ENCODE data around the gene TMEM200C.

The TMEM200C gene

DNA sequence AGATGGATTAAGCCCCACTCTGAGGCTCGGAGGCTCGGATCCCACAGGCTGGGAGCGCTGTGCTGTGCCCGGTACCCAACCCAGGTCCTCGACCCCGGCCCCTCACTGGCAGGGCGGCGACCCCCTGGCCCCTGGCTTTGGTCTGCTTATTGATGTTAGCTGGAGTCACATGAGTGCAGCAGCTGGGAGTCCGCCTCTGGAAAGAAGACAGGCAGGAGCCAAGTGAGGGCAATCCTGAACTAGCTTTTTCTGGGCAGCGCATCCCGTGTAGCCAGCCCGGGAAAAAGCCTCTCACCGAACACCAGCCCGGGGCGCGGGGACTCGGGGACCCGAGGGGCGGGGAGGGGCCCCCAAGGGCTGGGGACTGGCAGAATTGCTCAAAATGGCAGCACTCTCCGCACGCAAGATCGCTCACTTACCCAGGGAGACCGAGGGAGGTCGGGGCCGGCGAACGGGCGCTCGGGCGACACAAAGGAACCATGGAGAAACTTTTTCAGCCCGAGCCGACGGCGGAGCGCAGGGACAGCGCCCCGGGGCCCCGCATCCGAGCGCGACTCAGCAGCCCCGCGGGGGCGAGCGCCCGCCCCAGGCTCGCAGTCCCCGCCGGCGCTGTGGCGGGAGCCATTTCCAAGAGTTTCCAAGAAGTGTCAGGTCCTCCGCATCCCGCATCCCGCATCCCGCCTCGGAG is 567 bp downstream of the TMEM200C start:
- FAIRE-seq (no peak), DNase-seq (ENCODE audit: insufficient read length, low spot score) (peak; percentile 39)
- no peak for TF ChIP-seq POU2F2 (IDR thresholded peaks at IDR 0.05; ENCODE audit: low read depth, low read length)
- TF ChIP-seq PAX5 (IDR thresholded peaks at IDR 0.05; ENCODE audit: insufficient read depth, low read length, severe bottlenecking) = no peak
- TF ChIP-seq SPI1 (IDR thresholded peaks at IDR 0.05; ENCODE audit: low read depth, low read length) = no peak
- no peak for TF ChIP-seq POLR2AphosphoS5 (IDR thresholded peaks at IDR 0.05; ENCODE audit: low read depth, low read length)
- no peak for TF ChIP-seq TAF1 (IDR thresholded peaks at IDR 0.05; ENCODE audit: low read depth, low read length)
- TF ChIP-seq POLR2A (IDR thresholded peaks at IDR 0.05; ENCODE audit: low read depth, low read length) = no peak

DNA sequence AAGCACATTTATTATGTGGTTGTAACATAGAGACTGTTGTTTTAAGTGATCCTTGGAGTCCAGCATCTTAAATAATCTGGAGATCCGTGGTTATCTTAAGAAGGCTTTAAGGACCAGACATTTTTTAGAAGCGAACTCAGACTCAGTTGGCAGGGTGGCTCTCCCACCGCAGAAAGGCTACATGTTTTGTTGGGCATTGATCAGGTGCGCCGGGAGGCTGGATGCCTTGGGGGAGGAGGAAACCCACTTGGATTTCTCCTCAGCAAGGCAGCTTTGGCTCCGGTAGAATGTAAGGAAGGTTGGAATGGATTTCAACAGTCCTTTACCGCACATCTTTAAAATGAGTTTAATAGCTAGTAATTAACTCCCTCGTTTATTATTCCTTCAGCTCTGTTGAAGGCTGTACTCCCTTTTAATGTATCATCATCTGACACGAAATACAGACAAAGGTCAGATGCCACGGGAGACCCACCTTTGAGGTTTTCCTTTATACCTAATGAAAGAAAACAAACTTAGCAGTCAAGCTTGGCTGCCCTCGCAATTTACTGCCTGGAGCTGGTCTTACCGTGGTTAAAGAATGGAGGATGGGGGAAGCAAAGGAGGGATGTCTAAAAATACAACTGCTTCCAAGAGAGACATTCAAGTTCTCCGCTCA is 1.2 kb downstream of the TMEM200C start:
- no peak for FAIRE-seq
- TF ChIP-seq POLR2A (IDR thresholded peaks at IDR 0.05; ENCODE audit: low read depth, low read length) (no peak), POU2F2 (IDR thresholded peaks at IDR 0.05; ENCODE audit: low read depth, low read length) (no peak), SPI1 (IDR thresholded peaks at IDR 0.05; ENCODE audit: low read depth, low read length) (no peak), TAF1 (IDR thresholded peaks at IDR 0.05; ENCODE audit: low read depth, low read length) (no peak), PAX5 (IDR thresholded peaks at IDR 0.05; ENCODE audit: insufficient read depth, low read length, severe bottlenecking) (no peak)

DNA sequence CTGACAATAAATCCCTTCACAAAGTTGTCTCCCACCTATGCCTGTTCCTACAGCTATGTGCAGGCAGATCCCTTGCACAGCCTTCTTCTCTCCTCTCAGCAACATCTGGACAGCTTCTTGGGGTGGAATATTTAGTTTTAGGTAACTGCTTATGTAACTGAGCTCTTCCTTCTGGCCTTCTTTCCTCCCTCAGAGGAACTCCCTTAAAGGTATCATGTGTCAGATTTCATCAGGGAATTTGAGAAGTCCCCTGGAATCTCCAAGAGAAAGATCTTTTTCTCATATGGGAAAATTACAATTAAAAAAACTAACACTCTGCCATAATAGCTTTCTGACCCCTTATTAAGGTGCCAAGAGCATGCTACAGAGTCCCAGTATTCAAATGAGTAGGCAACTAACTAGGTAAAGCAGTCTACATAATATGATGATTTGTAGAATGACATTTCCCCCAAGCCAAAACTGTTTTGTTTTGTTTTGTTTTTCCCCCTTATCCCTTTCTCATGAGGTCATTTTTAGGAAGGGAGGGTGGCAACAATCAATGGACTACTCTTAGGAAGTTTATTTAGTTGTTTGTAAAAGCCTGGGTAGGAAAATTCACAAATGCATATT is 2.4 kb downstream of the TMEM200C start:
- FAIRE-seq (no peak), DNase-seq (ENCODE audit: insufficient read length, low spot score) (no peak)
- TF ChIP-seq SPI1 (IDR thresholded peaks at IDR 0.05; ENCODE audit: low read depth, low read length) (no peak), POLR2AphosphoS5 (IDR thresholded peaks at IDR 0.05; ENCODE audit: low read depth, low read length) (no peak)

More for the DNA sequence above, 1.2 kb downstream of the TMEM200C start:
- no peak for DNase-seq (ENCODE audit: insufficient read length, low spot score)

DNA sequence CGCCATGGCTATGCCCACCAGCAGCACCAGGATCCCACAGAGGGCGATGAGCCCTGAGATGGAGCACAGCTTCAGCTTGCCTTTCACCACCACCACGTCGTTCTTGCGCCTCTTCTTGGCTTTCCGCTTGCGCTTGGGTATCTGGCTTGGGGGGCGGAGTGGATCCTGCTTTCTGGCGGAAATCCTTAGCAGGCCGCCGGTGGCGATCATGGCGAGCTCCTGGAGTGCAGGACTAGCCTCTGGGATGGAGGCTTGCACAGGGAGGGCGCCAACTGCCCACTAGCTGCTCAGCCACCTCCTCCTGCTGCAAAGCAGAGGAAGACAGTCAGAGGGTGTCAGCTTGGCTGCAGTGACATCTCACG is 3.5 kb downstream of the TMEM200C start:
- TF ChIP-seq POU2F2 (IDR thresholded peaks at IDR 0.05; ENCODE audit: low read depth, low read length) = no peak
- no peak for TF ChIP-seq POLR2A (IDR thresholded peaks at IDR 0.05; ENCODE audit: low read depth, low read length)
- TF ChIP-seq SPI1 (IDR thresholded peaks at IDR 0.05; ENCODE audit: low read depth, low read length) = no peak
- no peak for TF ChIP-seq PAX5 (IDR thresholded peaks at IDR 0.05; ENCODE audit: insufficient read depth, low read length, severe bottlenecking)
- no peak for TF ChIP-seq TAF1 (IDR thresholded peaks at IDR 0.05; ENCODE audit: low read depth, low read length)
- TF ChIP-seq POLR2AphosphoS5 (IDR thresholded peaks at IDR 0.05; ENCODE audit: low read depth, low read length) = no peak
- no peak for DNase-seq (ENCODE audit: insufficient read length, low spot score)
- FAIRE-seq = no peak

DNA sequence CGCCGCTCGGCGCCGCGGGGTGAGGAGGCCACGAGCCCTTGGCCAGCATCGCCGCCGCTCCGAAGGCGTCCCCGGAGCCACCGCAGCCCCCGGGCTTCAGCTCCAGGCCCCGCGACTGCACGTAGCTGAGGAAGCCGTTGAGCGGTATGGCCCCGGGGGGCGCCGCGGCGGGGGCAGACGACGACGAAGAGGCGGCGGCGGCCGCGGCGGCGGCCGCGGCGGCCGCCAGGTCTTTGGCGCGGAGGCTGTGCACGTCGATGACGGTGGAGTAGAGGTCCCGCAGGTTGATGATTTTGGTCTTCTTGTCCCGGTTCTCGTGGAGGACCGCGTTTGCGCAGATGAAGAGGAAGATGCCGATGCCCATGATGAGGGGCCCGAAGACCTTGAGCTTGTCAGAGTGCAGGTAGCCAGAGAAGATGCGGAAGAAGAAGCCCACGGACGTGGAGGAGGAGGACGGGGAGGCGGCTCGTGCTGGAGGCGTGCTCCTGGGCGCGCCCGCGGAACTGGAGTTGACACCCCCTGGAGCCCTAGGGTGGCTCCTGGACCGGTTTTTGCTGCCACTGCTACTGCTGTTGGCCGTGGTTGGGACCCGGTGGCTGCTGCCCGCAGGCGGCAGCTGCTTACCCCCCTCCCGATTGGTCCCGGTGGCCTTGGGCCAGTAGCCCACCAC is 4.0 kb downstream of the TMEM200C start:
- no peak for TF ChIP-seq TAF1 (IDR thresholded peaks at IDR 0.05; ENCODE audit: low read depth, low read length)
- TF ChIP-seq PAX5 (IDR thresholded peaks at IDR 0.05; ENCODE audit: insufficient read depth, low read length, severe bottlenecking) = no peak
- no peak for TF ChIP-seq POLR2AphosphoS5 (IDR thresholded peaks at IDR 0.05; ENCODE audit: low read depth, low read length)
- no peak for TF ChIP-seq POLR2A (IDR thresholded peaks at IDR 0.05; ENCODE audit: low read depth, low read length)
- TF ChIP-seq SPI1 (IDR thresholded peaks at IDR 0.05; ENCODE audit: low read depth, low read length) = no peak
- TF ChIP-seq POU2F2 (IDR thresholded peaks at IDR 0.05; ENCODE audit: low read depth, low read length) = no peak
- FAIRE-seq (no peak), DNase-seq (ENCODE audit: insufficient read length, low spot score) (no peak)

DNA sequence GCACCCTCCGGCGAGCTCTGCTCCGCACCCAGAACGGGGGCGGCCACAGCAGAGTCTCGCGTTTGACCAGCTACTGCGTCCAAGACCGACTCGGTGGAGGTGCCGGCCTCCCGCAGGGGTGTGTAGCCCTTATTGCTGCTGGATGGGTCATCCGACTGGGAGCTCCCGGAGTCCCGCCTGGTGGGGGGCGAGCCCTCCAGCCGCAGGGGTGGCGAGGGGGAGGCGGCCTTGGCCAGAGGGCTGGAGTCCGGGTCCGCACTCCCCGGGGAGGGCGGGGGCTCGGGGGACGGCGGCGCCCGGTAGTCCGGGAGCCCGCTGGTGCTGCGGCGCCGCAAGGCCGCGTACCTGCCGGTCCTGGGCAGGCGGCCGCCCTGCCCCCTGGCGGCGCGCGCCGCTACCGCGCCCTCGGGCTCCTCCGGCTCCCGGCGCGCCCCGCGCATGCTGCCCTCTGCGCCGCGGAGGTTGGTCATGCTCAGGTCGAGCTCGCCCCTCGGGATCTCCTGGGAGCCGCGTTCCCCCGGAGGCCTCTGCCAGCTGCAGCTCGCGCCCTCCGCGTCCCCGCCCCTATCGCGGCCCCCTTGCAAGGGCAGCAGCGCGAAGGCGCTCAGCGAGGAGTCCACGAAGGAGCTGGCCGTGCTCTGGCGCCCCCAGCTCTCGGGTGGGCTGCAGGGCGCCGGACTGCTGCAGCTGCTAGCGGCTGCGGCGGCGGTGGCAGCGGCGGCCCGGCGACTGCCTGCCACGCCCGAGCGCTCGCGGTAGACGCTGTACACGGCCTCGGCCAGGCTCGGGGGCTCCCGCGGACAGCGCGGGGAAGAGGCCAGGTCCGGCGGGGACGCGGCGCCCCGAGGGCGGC is 4.8 kb downstream of the TMEM200C start:
- peak; percentile 69 for DNase-seq (ENCODE audit: insufficient read length, low spot score)
- FAIRE-seq = peak; percentile 66
- TF ChIP-seq POU2F2 (IDR thresholded peaks at IDR 0.05; ENCODE audit: low read depth, low read length) (no peak), POLR2AphosphoS5 (IDR thresholded peaks at IDR 0.05; ENCODE audit: low read depth, low read length) (no peak), TAF1 (IDR thresholded peaks at IDR 0.05; ENCODE audit: low read depth, low read length) (no peak), SPI1 (IDR thresholded peaks at IDR 0.05; ENCODE audit: low read depth, low read length) (no peak), POLR2A (IDR thresholded peaks at IDR 0.05; ENCODE audit: low read depth, low read length) (no peak), PAX5 (IDR thresholded peaks at IDR 0.05; ENCODE audit: insufficient read depth, low read length, severe bottlenecking) (no peak)

DNA sequence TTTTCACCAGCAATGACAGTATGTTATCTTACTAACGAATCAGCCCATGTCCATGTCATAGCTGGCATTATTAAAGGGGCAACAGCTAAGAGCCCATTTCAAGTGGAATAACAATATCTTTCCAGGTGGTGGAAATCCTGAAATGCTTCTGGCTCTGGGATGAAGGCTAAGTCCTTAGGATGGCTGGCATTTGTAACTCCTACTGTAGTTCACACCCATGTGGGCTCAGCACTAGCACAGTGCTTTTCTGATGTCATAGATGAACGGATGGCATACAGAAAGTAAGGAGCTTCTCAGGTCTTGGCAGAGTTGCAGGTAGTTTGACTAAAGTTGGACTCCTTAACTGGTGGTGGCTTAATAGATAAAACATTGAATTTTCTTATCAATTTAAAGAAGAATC is 10.0 kb downstream of the TMEM200C start:
- DNase-seq (ENCODE audit: insufficient read length, low spot score) (no peak), FAIRE-seq (no peak)
- TF ChIP-seq PAX5 (IDR thresholded peaks at IDR 0.05; ENCODE audit: insufficient read depth, low read length, severe bottlenecking) (no peak), POU2F2 (IDR thresholded peaks at IDR 0.05; ENCODE audit: low read depth, low read length) (no peak), TAF1 (IDR thresholded peaks at IDR 0.05; ENCODE audit: low read depth, low read length) (no peak), POLR2AphosphoS5 (IDR thresholded peaks at IDR 0.05; ENCODE audit: low read depth, low read length) (no peak), POLR2A (IDR thresholded peaks at IDR 0.05; ENCODE audit: low read depth, low read length) (no peak), SPI1 (IDR thresholded peaks at IDR 0.05; ENCODE audit: low read depth, low read length) (no peak)

DNA sequence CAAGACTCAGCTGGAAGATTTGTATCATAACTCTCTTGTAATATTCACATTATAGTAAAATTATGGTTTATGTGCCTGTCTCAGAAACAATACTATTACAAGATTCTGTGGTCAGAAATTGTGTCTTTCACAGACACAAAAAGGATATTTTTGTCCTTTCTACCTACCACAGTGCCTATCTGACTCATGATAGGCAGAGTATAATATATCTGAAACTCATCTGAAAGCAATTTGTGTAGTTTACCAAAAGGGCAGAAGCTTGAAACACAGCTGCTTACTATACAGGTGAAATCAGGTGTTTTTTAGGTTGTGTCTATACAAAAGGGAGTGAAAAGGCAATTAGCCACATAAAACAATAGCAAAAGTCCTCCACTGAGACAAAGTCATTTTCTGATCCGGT is 10.9 kb downstream of the TMEM200C start:
- DNase-seq (ENCODE audit: insufficient read length, low spot score) (no peak), FAIRE-seq (no peak)
- TF ChIP-seq POLR2AphosphoS5 (IDR thresholded peaks at IDR 0.05; ENCODE audit: low read depth, low read length) (no peak), TAF1 (IDR thresholded peaks at IDR 0.05; ENCODE audit: low read depth, low read length) (no peak), POU2F2 (IDR thresholded peaks at IDR 0.05; ENCODE audit: low read depth, low read length) (no peak), SPI1 (IDR thresholded peaks at IDR 0.05; ENCODE audit: low read depth, low read length) (no peak), PAX5 (IDR thresholded peaks at IDR 0.05; ENCODE audit: insufficient read depth, low read length, severe bottlenecking) (no peak), POLR2A (IDR thresholded peaks at IDR 0.05; ENCODE audit: low read depth, low read length) (no peak)

Measured in GM12891 (cell line).